HCT116 (cell line): ENCODE data around the gene ITGA7. TPM values are rescaled to one million over a fixed set of nuclear protein-coding genes. Genes with fewer than 3 reads are reported as not detected.

Source experiments
- ATAC-seq: fragments of 200-7000 bp; cut with Tn5 transposase; 2 replicates; pipeline ENCODE4 v1.9.1; 2020; ENCODE audit warnings: mild to moderate bottlenecking, moderate library complexity
- BruUV-seq: library from RNA; stranded (reverse); fragments of 400-500 nt; replicated peaks from 2 replicates; lab custom pipeline; 2021; lab: Mats Ljungman, UMichigan
- CTCF ChIA-PET: fragments of 300-600 bp; sonication (Branson Sonifier 250); formaldehyde crosslinking; loops from one replicate; lab custom pipeline; 2021; ENCODE audit warnings: antibody characterized with exemption; lab: Charles Lee
- POLR2A ChIA-PET: fragments of 300-600, 350-600 bp; sonication (Branson Sonifier 250); formaldehyde crosslinking; loops from one replicate; lab custom pipeline; 2021; ENCODE audit warnings: antibody characterized with exemption; lab: Charles Lee
- RAD21 ChIA-PET, 2 experiments: fragments of 300-600 bp; sonication (Branson Sonifier 250); formaldehyde crosslinking; loops; one replicate each; lab custom pipeline; 2023; ENCODE audit warnings: low total read pairs in 2 of 2; ENCODE audit not compliant: uncharacterized antibody in 2 of 2, unreplicated experiment in 2 of 2, low non-redundant PET in 1 of 2; lab: Charles Lee
- DNase-seq: peaks from one replicate; pipeline ENCODE4 v3.0.0-alpha.2; 2010; ENCODE audit warnings: low read depth, low spot score
- H2AFZ ChIP-seq: fragments of 200-600 bp; shearing (Covaris generic), sonication (generic); 2 replicates; pipeline ENCODE4 v1.6.1; 2017; ENCODE audit warnings: low read depth, mixed run types, mixed read lengths, antibody characterized with exemption, low read length; ENCODE audit not compliant: poor library complexity, severe bottlenecking
- H3K27ac ChIP-seq: 2 replicates; pipeline ENCODE4 v1.5.1; 2012; ENCODE audit warnings: low read depth, low read length
- H3K27me3 ChIP-seq: fragments of 200-600 bp; sonication (generic); 2 replicates; pipeline ENCODE4 v1.6.1; 2016; ENCODE audit warnings: mixed run types, low read length, mixed read lengths; ENCODE audit not compliant: insufficient read depth
- H3K36me3 ChIP-seq, 2 experiments: fragments of 200-500 bp in 1 of 2; fragments of 200-600 bp in 1 of 2; sonication (Bioruptor generic) in 1 of 2; sonication (generic) in 1 of 2; 2 replicates each; pipeline versions ENCODE4 v1.5.1 to v1.6.1; 2014 to 2016; ENCODE audit warnings: low read length in 2 of 2, inconsistent platforms in 1 of 2, mixed read lengths in 1 of 2, mixed run types in 1 of 2; ENCODE audit not compliant: insufficient read depth in 2 of 2, control insufficient read depth in 1 of 2
- H3K4me1 ChIP-seq, 2 experiments: fragments of 200-600 bp in 1 of 2; sonication (generic) in 1 of 2; 2 replicates each; pipeline versions ENCODE4 v1.5.1 to v1.6.1; 2012 to 2017; ENCODE audit warnings: low read length in 2 of 2, inconsistent platforms in 1 of 2, mild to moderate bottlenecking in 1 of 2, mixed read lengths in 1 of 2, mixed run types in 1 of 2, moderate library complexity in 1 of 2; ENCODE audit not compliant: insufficient read depth in 2 of 2, control insufficient read depth in 1 of 2
- H3K4me2 ChIP-seq: fragments of 200-600 bp; sonication (generic); 2 replicates; pipeline ENCODE4 v1.6.1; 2017; ENCODE audit warnings: mixed run types, low read length, mixed read lengths
- H3K4me3 ChIP-seq, 2 experiments: fragments of 200-600 bp in 1 of 2; sonication (generic) in 1 of 2; replicated peaks in 1 of 2; 2 replicates each; pipeline ENCODE4 v1.5.1; 2011 to 2016; ENCODE audit warnings: low read length in 2 of 2, control low read depth in 1 of 2, low read depth in 1 of 2, mild to moderate bottlenecking in 1 of 2, mixed read lengths in 1 of 2, mixed run types in 1 of 2
- H3K79me2 ChIP-seq: fragments of 200-600 bp; sonication (generic); 2 replicates; pipeline ENCODE4 v1.6.1; 2017; ENCODE audit warnings: mild to moderate bottlenecking, mixed run types, low read length, moderate library complexity, mixed read lengths; ENCODE audit not compliant: insufficient read depth
- H3K9ac ChIP-seq: fragments of 200-600 bp; sonication (generic); 2 replicates; pipeline ENCODE4 v1.6.1; 2016; ENCODE audit warnings: low read length, mixed read lengths
- H3K9me2 ChIP-seq: fragments of 200-600 bp; sonication (generic), shearing (Covaris generic); 2 replicates; pipeline ENCODE4 v1.6.1; 2017; ENCODE audit warnings: mixed run types, mild to moderate bottlenecking, moderate library complexity; ENCODE audit not compliant: insufficient read depth
- H3K9me3 ChIP-seq, 2 experiments: fragments of 200-500 bp in 1 of 2; fragments of 200-600 bp in 1 of 2; sonication (Bioruptor generic) in 1 of 2; sonication (generic) in 1 of 2; 2 replicates each; pipeline ENCODE4 v1.6.1; 2014 to 2017; ENCODE audit warnings: low read length in 2 of 2, mixed read lengths in 2 of 2, inconsistent platforms in 1 of 2, low read depth in 1 of 2, mild to moderate bottlenecking in 1 of 2, mixed run types in 1 of 2, moderate library complexity in 1 of 2; ENCODE audit not compliant: control insufficient read depth in 1 of 2, insufficient read depth in 1 of 2
- H4K20me1 ChIP-seq: fragments of 200-600 bp; sonication (generic), shearing (Covaris generic); 2 replicates; pipeline ENCODE4 v1.6.1; 2017; ENCODE audit warnings: mixed run types, mild to moderate bottlenecking, moderate library complexity; ENCODE audit not compliant: insufficient read depth
- CEBPB ChIP-seq: IDR thresholded peaks from 2 replicates; pipeline ENCODE4 v1.6.1; 2012; ENCODE audit warnings: low read depth
- EGR1 ChIP-seq: IDR thresholded peaks from 2 replicates; pipeline ENCODE4 v1.6.1; 2012; ENCODE audit warnings: low read depth
- EZH2phosphoT487 ChIP-seq: fragments of 200-600 bp; IDR thresholded peaks from 2 replicates; pipeline ENCODE4 v1.6.1; 2018; ENCODE audit warnings: antibody characterized with exemption, borderline replicate concordance
- SP1 ChIP-seq: IDR thresholded peaks from 2 replicates; pipeline ENCODE4 v1.6.1; 2012; ENCODE audit warnings: low read depth
- TCF7L2 ChIP-seq: IDR thresholded peaks from 2 replicates; pipeline ENCODE4 v1.7.0; 2011; ENCODE audit warnings: borderline replicate concordance, inconsistent platforms; ENCODE audit not compliant: insufficient read depth, insufficient read length; ENCODE audit errors: extremely low read depth
- ZFX ChIP-seq: fragments of 450-650 bp; IDR thresholded peaks from 2 replicates; pipeline ENCODE4 v1.6.1; 2017
- intact Hi-C: fragments of 100-400 bp; cut with micrococcal nuclease; formaldehyde crosslinking; loops from 2 replicates; pipeline ENCODE4 v1.10.0; 2022
- total RNA-seq: library from RNA; stranded (reverse); gene quantifications from one replicate; pipeline ENCODE4 v1.2.1, GENCODE V29; 2021; ENCODE audit not compliant: unreplicated experiment
- TF ChIP-seq, protein P1 (sequence below): IDR thresholded peaks from 2 replicates; pipeline ENCODE4 v1.6.1; 2012

The ITGA7 gene
- total RNA-seq, 1 experiment from 2014 or later, result 17.8 TPM

DNA sequence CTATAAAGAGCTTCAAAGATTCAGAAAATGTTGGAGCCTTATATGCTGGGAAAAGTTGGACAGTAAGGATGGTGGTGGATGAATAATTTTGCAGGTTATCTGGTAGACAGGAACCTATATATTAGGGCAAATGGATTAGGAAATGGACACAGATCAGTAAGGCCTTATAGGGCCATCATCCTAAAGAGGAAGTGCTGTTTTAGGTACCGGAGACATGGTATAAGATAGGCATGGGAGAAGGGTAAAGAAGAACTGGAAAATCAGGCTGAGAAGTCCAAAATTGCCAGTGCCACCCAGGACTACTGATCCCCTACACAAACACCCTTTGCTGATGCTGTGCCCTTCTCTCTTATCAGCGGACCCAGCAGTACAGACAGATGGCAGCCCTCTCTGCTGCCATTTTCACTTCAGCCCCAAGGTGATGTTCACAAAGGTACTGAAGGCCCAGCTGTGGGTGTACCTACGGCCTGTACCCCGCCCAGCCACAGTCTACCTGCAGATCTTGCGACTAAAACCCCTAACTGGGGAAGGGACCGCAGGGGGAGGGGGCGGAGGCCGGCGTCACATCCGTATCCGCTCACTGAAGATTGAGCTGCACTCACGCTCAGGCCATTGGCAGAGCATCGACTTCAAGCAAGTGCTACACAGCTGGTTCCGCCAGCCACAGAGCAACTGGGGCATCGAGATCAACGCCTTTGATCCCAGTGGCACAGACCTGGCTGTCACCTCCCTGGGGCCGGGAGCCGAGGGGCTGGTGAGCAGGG is 40.7 kb upstream of the ITGA7 start:
- Histone ChIP-seq H3K4me1 (peaks cover 4 to 19% of the 10 kb centered on the region in 2 experiments), H3K9me2 (no peaks in the 10 kb centered on the region), H3K4me3 (no peak overlapping the region), H3K9me3 (no peaks in the 10 kb centered on the region), H4K20me1 (no peaks in the 10 kb centered on the region), H3K9ac (no peak overlapping the region), H2AFZ (no peak overlapping the region), H3K27ac (no peak overlapping the region), H3K4me2 (no peak overlapping the region), H3K79me2 (peaks cover 3% of the 10 kb centered on the region; the same call in 1 of the 2 replicates), H3K36me3 (peaks cover 11 to 16% of the 10 kb centered on the region in 2 experiments; a peak in 2 of 4 replicates), H3K27me3 (no peaks in the 10 kb centered on the region)
- no TSS peak for BruUV-seq
- intact Hi-C loops, result no loop called here
- ATAC-seq, result no peak
- CTCF ChIA-PET, result interaction anchor here (1.9 kb wide), 1 partner anchor 11 kb away, joined by 10 read pairs; no protein-coding TSS in a partner anchor
- POLR2A ChIA-PET, result no interaction called here
- no peak for DNase-seq
- RAD21 ChIA-PET, result interaction anchor here in 1 of 2 experiments (1.2 kb wide), 1 partner anchor 10 kb away, joined by 3 read pairs; no protein-coding TSS in a partner anchor
- TF ChIP-seq SP1 (no peak), EZH2phosphoT487 (no peak), EGR1 (no peak), TCF7L2 (no peak)

DNA sequence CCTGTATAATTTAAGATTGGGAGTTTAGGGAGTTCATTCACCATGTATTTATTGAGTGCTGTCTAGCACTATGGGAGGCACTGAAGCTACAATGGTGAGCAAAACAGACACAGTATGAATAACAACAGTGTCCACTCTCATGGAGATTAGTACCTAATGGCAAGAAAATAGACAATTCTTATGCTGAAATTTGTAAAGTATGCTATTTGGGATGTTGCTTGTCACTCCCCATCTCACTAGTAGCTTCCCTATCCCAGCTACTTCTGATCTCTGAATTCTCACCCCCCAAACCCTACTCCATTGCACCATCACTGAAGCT is 39.2 kb upstream of the ITGA7 start:
- H3K4me3 ChIP-seq, result no peak overlapping the region
- H3K9me3 ChIP-seq, result no peaks in the 10 kb centered on the region
- no peak overlapping the region for H2AFZ ChIP-seq
- no peaks in the 10 kb centered on the region for H3K9me2 ChIP-seq
- H3K36me3 ChIP-seq, result peaks cover under 1 to 8% of the 10 kb centered on the region in 2 experiments; a peak in 2 of 4 replicates
- H3K27ac ChIP-seq, result no peak overlapping the region
- ATAC-seq (no peak), DNase-seq (no peak)
- TF ChIP-seq SP1 (no peak), CEBPB (no peak), ZFX (no peak)
- TF ChIP-seq, protein P1, sequence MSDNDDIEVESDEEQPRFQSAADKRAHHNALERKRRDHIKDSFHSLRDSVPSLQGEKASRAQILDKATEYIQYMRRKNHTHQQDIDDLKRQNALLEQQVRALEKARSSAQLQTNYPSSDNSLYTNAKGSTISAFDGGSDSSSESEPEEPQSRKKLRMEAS, result no peak
- no TSS peak for BruUV-seq
- H3K9ac ChIP-seq, result no peak overlapping the region
- no peak overlapping the region for H3K4me2 ChIP-seq
- CTCF ChIA-PET, result interaction anchor here (1.9 kb wide), 1 partner anchor 9 kb away, joined by 10 read pairs; no protein-coding TSS in a partner anchor
- peaks cover 3% of the 10 kb centered on the region; the same call in 1 of the 2 replicates for H3K79me2 ChIP-seq
- peaks cover 7 to 27% of the 10 kb centered on the region in 2 experiments for H3K4me1 ChIP-seq
- H4K20me1 ChIP-seq, result no peaks in the 10 kb centered on the region
- POLR2A ChIA-PET, result interaction anchor here (0.7 kb wide), 1 partner anchor 136 kb away, joined by 3 read pairs; no protein-coding TSS in a partner anchor
- no peaks in the 10 kb centered on the region for H3K27me3 ChIP-seq
- RAD21 ChIA-PET, result no interaction called here
- intact Hi-C loops, result no loop called here
